Stimulated activated CD4-positive, alpha-beta T cell treated with anti-CD3 and anti-CD28 coated beads, Interleukin-12 subunit alpha, Interleukin-12 subunit beta, amount 100 ng/mL, for 4 hours (primary cell): ENCODE data around the gene PRDX2.
"Not testable (repeated sequence)": the region's sequence is repeated elsewhere in the genome, so short reads cannot be mapped to it uniquely, and the experiment has no call there.

ENCODE experiments used
- DNase-seq: peaks from one replicate; pipeline ENCODE4 v3.0.0-alpha.2; 2020

Gene PRDX2

DNA sequence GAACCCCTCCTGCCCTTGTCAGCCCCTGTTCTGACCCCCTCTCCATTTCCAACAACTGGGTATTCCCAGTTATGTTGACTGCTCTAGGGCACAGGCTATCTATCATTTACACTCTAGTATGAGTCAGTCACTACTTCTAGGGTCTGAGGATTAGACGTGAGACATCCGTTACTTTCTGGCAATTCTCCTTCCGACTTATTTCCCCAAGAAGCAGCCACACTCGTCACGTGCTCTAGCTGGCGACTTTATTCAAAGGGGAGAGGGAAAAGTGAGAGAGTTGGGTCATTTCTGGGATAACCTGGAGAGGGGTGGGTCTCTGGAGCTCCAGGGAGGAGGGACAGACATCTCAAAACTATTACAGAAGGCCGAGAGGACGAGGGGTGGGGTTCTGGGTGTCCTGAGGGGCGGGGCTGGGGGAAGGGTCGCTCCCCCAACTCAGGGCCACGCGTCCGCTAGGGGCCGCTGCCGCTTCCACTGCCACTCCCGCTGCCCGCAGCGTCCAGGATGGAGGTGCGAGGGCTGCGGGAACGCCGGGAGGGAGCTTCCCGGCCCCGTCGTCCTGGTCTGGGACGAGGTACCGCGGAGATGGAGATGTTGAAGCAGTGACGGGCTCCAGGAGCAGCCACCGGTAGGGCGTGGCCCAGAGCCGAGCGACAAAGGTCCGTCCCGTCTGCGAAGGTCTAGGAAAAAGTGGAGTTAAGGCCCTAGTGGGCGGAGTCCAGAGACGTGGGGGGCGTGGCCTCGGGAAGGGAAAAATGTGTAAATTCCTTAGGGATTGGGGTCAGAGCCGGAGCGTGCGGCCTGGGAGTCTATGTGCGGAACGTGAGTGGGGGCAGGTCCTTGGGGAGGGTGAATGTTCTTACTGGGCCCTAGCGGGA is 23.9 kb upstream of the PRDX2 start:
- DNase-seq = no peak

DNA sequence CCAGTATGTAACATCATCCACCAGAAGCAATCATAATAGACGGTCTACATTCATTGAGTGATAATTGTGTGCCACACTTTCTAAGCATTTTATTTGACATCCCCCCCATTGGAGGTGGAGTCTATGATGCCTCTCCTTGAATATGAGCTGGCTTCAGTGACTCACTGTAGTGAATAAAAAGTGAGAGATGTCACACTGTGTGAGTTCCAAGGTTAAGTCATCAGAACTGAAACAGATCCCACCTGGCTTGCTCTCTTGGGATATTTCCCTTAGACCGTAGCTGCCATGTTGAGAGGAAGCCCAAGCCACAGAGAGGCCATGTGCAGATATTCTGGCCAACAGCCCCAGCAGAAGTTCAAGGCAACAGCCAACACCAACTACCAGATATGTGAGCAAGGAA is 20.2 kb upstream of the PRDX2 start:
- DNase-seq = no peak

DNA sequence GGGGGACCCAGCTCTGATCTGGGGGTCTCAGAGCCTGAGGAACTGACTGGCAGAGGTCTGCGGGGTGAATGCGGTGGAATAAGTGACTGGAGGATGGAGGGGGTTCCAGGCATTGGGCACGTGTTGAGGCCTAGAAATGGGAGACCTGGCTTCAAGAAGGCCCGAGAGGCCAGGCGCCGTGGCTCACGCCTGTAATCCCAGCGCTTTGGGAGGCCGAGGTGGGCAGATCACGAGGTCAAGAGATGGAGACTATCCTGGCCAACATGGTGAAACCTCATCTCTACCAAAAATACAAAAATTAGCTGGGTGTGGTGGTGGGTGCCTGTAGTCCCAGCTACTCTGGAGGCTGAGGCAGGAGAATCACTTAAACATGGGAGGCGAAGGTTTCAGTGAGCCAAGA is 16.2 kb upstream of the PRDX2 start:
- DNase-seq = not testable (repeated sequence)

DNA sequence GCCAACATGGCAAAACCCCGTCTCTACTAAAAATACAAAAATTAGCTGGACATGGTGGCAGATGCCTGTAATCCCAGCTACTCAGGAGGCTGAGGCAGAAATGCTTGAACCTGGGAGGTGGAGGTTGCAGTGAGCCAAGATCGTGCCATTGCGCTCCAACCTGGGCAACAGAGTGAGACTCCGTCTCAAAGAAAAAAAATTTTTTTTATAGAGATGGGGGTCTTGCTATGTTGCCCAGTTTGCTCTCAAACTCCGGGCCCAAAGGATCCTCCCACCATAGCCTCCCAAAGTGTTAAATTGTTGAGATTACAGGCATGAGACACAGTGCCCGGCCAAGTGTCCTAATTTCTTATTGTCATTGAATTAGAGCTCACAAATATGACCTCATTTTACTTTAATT is 15.6 kb upstream of the PRDX2 start:
- DNase-seq = not testable (repeated sequence)

DNA sequence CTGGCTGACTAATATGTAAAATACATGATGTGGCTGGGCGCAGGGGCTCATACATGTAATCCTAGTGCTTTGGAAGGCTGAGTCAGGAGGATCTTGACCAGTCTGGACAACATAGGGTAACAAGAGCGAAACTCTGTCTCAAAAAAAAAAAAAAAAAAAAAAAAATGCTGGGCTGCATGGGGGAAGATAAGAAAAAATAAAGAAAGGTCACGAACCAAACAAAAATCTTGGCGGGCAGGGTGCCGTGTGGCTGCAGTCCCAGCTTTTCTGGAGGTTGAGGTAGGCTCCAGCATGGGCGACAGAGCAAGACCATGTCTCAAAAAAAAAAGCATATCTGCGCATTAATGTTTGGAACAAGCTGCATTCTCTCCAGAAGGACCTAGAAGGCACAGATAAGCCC is 13.5 kb upstream of the PRDX2 start:
- no peak for DNase-seq

DNA sequence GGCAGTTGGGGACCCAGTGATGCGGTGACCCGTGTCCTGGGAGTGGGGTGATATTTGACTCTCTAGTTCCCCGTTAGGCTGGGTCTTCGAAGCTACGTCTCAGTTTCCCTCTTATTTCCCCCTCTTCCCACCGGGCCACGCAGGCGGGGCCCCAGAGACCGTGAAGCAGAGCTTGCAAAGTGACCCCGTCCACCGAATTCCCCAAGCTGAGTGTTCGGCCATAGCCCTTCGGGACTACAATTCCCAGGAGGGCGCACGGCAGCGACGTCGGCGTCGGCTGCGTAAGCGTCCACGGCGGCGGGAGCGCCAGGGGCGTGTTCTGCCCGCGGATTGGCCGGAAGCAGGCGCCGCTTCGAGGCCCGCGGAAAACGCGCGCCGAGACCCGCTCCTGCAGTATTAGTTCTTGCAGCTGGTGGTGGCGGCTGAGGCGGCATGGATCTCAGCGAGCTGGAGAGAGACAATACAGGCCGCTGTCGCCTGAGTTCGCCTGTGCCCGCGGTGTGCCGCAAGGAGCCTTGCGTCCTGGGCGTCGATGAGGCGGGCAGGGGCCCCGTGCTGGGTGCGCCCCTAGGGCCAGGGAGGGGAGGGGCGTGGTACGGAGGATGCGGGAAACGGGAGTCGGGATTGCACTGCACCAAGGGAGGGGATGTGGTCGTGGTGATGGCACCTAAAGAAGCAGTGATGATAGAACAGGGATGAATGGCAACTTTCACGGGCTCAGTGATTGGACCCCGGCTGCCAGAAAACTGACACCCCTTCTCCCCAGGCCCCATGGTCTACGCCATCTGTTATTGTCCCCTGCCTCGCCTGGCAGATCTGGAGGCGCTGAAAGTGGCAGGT is 4.9 kb upstream of the PRDX2 start, which contains the start of gene RNASEH2A:
Gene RNASEH2A, plus strand, starts transcription at position 343 of the 840 bp plus-strand sequence. Its CDS starts 90 bp downstream, at position 433.
- DNase-seq = peak; percentile 85

DNA sequence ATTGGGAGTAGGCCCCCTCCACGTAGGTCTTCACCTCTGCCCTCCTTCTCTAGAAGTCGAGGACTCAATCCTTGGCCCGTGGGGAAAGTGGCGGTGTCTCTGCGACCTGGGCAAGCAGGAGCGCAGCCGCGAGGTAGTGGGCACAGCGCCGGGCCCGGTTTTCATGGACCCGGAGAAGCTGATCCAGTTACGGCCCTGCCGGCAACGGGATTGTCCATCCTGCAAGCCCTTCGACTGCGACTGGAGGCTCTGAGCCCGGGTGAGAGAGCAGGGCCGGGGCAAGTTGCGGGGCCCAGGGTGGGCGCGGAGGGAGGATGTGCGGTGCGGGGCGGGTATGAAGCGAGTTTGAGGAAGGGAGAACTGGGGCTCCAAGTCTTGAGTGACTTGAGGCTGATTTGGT is 2.5 kb upstream of the PRDX2 start:
- DNase-seq = no peak

DNA sequence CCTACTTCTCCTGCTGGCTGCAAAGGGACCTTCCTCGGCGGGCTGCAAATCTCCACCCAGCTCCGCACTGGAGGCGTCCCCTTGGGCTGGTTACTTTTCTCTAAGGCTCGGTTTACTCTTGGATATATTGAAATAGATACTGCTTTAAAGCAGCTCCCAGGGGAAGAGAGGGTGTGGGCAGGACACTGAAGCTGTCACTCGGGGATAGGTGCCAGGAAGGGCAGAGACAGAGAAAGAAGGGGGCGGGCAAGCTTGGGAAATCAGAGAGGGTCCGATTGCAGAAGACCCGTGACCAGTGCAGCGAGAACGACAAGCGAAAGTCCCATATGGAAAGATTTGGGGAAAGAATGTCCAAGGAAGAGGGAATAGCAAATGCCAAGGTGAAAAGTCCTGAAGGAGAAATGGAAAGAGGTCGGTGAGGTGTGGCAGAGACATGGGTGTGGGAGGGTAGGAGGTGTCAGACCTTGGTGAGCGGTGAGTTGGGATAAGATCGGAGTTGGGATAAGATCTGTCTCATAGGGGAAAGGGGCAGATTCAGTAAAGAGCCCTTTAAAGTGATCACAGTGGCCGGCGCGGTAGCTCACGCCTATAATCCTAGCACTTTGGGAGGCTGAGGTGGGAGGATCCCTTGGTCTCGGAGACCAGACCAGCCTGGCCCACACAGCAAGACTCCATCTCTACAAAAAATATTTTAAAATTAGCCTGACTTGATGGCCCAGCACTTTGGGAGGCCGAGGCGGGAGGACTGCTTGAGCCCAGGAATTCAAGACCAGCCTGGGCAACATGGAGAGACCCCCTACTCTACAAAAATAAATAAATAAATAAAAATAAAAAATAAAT is 887 bp upstream of the PRDX2 start:
- DNase-seq = no peak

DNA sequence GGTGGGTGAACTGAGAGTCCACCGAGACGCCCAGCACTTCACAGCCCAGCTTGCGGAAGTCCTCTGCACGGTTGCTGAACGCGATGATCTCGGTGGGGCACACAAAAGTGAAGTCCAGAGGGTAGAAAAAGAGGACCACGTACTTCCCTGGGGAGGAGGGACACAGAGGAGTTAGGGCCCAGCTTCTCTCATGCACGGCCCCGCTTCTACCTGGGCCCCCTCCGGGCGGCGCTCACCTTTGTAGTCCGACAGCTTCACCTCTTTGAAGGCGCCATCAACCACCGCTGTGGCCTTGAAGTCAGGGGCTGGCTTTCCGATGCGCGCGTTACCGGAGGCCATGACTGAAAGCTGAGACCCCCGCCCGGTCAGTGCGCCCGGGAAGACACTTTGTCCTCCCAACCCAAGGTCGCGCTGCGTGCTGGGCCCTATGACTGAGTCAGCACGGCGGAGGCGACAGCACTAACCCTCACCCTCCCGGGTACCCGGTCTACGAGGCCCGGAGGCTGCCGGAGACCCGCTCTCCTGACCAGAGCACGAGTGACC is 606 bp downstream of the PRDX2 start:
- no peak for DNase-seq

DNA sequence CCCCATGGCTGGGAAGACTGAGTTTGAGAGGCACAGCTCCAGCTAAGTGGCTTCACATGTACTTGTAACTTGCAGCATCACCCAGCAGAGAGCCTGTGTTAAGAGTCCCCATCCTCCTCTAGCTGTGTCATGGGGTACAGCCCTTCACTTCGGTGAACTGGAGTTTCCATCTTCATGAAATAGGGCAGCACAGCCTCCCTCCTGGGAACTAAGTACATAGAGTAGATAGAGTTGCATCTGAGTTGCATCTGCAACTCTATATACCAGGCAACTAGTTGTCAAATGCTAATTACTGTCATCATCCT is 1.2 kb downstream of the PRDX2 start:
- DNase-seq = no peak

DNA sequence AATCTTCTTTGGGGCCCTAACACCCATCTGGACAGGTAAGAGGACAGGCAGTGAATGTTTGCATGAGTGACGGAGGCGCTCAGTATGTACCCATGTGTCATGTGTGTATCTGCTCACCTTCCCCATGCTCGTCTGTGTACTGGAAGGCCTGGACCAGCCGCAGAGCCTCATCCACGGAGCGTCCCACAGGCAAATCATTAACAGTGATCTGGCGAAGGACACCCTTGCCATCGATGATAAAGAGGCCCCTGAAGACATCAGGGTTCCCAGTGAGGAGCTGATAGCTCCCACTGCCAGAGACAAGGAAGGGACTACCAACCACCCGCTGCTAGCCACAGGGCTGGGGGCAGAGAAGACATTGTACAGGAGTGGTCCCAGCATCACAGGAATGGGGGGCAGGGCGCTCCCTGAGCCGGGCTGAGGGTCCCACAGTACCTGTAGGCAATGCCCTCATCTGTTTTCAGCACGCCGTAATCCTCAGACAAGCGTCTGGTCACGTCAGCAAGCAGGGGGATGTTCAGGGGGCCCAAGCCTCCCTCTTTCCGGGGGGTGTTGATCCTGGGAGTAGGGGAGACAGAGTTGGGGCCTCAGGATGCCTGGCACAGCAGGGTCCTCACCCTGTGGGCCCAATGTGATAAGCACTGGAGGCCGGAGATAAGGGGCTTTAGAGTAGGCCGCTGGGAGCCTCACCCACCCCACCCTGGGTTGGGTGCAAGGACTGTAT is 1.7 kb downstream of the PRDX2 start:
- no peak for DNase-seq

DNA sequence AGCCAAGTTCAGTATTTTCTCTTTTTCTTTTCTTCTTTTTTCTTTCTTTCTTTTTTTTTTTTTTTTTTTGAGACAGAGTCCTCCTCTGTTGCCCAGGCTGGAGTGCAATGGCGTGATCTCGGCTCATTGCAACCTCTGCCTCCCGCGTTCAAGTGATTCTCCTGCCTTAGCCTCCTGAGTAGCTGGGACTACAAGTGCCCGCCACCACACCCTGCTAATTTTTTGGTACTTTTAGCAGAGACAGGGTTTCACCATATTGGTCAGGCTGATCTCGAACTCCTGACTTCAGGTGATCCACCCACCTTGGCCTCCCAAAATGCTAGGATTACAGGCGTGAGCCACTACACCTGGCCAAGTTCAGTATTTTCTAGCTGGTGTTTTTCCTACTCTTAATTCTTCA is 4.0 kb downstream of the PRDX2 start:
- DNase-seq = not testable (repeated sequence)

DNA sequence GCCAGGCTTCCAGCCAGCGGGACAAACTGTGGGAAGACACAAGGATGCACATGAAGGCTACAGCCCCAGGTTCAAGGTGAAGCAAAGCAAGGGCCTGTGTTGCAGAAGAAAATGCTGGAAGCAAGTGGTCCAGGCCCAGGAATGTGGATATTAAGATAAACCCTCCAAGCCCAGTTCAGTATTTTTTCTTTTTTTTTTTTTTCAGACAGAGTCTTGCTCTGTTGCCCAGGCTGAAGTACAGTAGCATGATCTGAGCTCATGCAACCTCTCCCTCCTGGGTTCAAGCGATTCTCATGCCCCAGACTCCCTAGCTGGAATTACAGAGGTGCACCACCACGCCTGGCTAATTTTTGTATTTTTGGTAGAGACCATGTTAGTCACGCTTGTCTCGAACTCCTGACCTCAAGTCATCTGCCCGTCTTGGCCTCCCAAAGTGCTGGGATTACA is 4.4 kb downstream of the PRDX2 start:
- no peak for DNase-seq

DNA sequence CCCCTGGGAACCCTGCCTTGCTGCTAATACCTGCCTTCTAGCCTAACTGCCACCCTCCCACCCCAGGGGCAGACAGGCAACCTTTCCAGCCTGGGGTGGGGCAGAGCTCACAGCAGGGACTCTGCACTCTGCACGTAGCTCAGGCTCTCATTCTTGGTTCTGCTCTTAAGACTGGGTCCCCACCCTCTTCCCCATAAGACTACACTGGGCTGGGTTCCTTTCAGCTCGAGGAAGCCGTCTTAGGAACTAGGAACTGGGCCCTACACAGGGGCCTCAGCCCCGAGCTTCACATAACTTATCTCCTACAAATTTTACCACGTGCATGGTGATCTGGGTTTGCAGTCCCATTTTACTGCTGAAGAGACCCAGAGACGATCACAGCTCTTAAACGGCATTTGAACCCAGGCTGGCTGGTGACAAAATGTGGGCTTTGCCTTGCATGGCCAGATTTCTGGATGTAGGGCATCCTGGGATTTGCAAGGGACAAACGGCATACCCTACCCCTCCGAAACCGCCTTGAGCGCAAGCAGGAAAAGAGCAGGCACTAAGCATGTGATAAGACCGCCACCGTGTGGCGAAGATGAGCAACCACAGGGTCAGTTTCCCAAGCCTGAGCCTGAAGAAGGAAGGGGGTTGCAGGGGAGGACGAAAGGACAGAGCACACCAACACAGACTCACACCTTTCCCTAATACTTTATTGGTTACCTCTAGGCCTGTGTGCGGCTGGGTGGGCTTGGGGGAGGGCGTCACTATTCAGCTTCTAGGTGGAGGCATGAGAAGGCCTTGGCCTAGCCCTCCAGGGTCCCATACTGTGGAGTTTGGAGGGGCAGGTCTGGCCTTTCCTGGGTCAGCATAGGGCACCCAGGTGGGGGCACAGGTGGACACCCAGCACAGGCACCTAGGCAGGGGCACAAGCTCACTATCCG is 5.2 kb downstream of the PRDX2 start:
- peak; percentile 66 for DNase-seq

DNA sequence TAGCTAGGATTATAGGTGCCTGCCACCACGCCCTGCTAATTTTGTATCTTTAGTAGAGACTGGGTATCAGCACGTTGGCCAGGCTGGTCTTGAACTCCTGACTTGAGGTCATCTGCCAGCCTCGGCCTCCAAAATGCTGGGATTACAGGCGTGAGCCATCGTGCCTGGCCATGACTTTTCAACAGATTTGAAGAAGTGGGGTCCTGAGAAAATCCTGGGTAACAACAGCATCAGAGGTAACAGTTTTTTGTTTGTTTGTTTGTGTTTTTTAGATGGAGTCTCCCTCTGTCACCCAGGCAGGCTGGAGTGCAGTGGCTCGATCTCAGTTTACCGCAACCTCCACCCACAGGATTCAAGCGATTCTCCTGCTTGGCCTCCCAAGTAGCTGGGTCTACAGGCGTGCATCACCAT is 6.6 kb downstream of the PRDX2 start:
- DNase-seq = no peak

DNA sequence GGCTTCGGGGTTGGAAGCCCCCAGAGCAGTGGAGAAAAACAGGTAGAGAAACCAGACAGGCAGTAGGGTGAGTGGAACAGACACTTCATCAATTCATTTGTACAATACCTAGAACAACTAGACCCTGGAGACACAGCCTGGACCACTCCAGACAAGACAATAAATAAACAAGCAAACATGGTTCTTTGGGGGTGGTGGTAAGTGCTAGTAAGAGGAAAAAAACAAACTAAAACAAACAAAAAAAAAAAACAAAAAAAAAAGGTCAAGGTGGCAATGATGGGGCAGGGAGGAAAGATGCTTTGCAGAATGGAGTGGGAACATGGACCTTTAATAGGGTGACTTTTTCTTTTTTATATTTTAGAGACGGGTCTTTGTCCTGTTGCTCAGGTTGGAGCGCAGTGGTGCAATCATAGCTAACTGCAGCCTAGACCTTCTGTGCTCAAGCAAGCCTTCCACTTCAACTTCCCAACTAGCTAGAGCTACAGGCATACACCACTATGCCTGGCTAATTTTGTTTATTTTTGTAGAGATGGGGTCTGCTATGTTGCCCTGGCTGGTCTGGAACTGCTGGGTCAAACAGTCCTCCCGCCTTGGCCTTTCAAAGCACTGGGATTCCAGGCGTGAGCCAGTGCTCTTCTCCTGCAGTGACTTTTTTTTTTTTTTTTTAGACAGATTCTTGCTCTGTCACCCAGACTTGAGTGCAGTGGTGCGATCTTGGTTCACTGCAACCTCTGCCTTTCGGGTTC is 7.2 kb downstream of the PRDX2 start:
- DNase-seq = no peak

DNA sequence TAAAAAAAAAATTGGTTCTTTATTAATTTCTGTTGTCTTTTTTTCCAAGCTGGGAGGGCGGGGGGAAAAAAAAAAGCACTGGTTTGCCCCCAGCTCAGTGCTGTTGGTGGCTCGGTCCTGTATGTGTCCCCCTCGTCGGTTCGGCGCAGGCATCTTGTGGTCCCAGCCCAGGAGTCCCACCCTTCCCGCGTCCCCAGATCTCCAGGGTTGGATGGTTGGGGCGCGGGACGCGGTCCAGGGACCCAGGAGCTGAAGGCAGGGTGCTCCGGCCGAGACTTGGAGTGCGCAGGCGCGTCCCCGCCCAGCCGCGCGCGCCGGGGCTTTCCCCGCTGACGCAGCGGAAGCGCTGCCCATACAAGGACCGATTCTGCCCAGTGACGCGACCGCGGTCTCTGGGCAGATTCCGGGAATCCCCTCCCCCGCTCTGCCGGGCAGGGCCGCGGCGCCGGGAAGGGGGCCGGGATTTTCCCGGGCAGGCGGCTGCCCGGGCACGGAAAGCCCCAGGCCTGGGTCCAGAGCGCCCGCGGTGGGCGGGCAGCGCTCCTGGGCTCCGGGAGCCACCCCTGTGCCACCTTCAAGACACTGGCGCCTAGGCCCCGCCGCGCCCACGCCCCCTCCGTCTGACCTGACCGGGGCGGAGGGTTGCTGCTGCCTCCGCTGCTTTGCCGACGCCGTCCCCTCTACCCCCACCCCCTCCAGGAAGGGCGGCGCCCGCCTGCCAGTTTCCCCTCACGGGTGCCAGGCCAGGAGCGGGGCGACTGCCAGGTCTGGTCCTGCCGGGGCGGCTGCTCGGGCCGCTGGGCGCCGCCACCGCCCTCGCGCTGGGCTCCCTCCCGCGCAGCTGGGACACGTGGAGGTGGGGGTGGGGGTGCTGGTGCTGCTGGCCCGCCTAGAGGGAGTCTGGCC is 8.1 kb downstream of the PRDX2 start:
- peak; percentile 93 for DNase-seq

DNA sequence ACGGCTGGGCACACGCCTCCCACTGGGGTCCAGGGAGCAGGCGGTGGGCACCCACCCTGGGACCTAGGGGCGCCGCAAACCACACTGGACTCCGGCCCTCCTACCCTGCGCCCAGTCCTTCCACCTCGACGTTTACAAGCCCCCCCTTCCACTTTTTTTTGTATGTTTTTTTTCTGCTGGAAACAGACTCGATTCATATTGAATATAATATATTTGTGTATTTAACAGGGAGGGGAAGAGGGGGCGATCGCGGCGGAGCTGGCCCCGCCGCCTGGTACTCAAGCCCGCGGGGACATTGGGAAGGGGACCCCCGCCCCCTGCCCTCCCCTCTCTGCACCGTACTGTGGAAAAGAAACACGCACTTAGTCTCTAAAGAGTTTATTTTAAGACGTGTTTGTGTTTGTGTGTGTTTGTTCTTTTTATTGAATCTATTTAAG is 8.7 kb downstream of the PRDX2 start:
- DNase-seq = no peak
